ENCODE results near the gene APOL3.
"Not testable (repeated sequence)": the region's sequence is repeated elsewhere in the genome, so short reads cannot be mapped to it uniquely, and the experiment has no call there.

Gene APOL3

GRCh38 chr22:36192542-36192941 lies 32.0 kb upstream of the APOL3 start:
- DNase-seq: no peak

DNA sequence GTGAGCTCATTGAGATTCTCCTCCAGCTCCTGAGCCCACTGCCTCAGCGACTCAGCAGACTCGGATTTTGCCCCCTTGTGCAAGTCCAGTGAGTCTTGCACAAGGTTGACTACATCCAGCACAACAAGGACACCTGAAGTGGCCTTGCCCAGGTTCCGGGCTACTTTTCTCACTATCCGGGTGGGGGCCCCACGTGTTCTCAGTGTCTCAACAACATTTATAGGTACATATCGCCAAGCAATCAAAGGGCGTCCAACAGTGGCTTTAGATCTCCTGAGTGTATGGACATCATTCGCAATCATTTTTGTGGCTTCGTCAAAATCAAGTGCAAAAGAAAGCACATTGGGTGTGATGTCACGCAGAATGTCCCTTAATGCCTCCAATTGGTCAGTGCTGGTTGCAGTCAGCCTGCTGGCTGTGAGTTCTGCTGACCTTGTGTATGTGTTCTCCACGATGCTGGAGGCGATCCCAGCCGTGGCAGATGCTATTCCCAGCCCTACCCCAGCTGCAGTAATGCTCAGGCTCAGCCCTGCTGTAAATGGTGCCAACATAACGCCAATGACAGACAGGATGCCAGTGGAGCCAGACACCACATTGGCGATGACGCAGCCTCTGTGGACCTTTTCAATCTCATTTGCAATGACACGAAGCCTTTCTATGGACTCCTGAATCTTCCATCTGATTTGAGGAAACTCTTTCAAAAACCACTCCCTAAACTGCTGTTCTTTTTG lies 30.7 kb upstream of the APOL3 start:
- DNase-seq: no peak

DNA sequence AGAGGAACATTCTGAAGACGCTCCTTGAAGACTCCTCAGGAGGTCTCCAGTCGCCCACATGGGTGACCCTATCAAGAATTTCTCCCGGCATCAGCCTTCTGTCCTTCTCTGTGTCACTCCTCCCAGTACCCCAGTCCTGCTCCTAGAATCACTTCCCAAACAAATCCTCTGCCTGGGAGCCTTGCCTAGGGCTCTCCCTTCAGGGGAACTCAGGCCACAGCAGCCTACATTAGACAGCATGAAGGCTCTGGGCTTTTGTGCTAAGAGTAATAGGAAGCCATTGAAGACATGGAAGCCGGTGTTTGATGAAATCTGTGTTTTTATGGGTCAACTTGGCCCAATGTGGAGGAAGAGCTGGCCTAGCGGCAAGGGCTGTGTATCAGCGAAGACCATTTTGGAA lies 27.3 kb upstream of the APOL3 start:
- DNase-seq: not testable (repeated sequence)

- DNase-seq: no peak
Observed at GRCh38 chr22:36185828-36186624, 25.5 kb upstream of the APOL3 start.

DNA sequence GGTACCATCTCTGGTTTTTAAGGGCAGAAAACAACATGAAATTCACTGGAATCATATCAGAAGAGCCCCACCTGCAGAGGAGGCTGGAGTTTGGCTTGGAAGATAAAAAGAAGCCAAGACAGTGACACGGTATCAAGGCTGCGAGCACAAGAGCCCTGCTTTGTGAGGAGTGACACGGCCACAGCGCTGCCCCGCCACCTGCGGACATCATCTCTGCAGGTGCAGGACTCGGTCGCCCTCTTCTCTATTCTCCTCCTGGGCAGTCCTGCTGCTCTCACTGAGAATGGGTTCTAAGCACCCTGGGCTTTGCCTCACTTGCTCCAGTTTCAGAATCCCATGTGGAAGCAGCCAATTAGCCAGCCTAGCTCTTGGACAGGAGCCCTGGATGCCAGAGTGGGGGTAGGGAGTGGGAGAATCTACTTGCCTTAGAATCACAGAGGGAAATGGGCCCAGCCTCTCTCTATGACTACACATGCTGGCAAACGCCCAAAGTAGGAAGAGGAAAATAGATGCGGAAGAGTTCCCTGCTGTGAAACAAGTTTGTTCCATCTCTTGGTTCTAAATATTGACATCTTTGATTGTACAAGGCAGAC lies 24.0 kb upstream of the APOL3 start:
- DNase-seq: no peak

GRCh38 chr22:36183446-36183845 lies 22.9 kb upstream of the APOL3 start:
- no peak for DNase-seq

GRCh38 chr22:36182857-36183256 lies 22.3 kb upstream of the APOL3 start:
- no peak for DNase-seq

DNA sequence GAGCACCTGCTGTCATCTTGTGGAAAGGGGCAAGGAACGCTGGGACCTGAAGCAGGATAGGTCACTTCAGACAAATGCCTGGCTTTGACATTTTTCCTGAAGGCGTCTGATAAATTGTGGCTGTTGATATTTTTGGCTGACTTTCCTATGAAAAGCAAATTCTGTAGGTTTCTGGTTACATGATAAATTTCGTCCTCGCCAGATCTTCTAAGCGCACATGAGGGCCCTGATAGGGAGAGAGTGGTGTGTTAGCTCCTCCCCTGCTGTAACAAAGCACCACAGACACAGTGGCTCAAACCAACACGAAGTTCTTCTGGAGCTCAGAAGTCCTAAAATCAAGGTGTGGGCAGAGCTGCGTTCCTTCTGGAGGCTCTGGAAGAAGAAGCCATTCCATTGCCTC lies 21.5 kb upstream of the APOL3 start:
- DNase-seq: no peak

DNA sequence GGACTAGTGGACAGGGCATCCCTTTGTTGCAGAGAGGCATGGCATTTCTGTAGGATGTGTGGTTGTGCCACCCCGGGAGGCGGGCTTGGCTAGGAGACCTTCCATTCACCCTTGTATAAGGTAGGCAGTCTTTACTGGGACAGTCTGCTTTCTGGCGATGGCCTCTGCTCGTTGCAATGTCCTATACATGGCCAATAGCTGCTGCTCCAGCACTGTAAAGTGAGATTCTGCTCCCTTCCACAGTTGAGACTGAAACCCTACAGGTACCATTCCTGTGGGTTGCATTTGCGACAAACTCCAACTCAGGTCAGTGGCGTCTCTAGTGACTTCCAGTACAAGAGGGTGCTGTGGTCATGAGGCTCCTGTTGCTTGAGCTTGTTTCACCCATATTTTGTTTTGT lies 20.4 kb upstream of the APOL3 start:
- DNase-seq: no peak

GRCh38 chr22:36180038-36180880 lies 19.7 kb upstream of the APOL3 start:
- DNase-seq: peak; percentile 88

DNA sequence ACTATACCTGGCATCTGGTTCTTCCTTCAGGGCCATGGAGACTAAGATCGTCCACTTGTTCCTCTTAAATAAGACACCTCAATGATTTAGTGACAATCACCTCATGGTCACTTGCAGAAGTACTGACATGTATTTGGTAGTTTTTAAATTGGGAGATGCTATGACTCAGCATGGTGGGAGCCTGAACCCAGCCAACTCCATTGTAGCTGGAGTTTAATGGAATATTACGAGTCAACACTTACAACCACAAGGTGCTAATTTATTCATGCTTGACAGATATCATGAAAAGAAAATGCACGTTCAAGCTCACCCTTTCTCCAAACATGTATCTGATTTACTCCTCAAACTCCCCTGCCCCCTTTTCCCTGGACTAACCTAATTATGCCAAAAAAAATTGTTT lies 16.6 kb upstream of the APOL3 start:
- no peak for DNase-seq

GRCh38 chr22:36175892-36176291 lies 15.3 kb upstream of the APOL3 start:
- DNase-seq: no peak

DNA sequence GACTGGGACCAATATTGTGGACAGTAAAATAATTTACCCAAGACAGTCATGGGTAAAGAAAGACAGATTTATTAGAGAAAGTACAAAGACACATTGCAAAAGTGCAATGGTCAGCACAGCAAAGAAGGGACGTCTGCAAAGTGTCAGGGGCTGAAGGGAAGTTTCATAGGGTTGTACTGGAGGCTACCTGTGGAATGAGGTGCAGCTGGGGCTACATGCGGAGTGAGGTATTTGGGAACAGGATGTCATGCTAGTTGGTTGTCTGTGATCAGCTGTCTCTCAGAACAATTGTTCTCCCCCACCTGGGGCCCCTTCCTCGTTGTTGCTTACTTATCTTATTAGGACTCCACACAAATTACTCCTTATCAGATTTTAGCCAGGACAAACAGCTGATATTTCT lies 11.4 kb upstream of the APOL3 start:
- DNase-seq: no peak

DNA sequence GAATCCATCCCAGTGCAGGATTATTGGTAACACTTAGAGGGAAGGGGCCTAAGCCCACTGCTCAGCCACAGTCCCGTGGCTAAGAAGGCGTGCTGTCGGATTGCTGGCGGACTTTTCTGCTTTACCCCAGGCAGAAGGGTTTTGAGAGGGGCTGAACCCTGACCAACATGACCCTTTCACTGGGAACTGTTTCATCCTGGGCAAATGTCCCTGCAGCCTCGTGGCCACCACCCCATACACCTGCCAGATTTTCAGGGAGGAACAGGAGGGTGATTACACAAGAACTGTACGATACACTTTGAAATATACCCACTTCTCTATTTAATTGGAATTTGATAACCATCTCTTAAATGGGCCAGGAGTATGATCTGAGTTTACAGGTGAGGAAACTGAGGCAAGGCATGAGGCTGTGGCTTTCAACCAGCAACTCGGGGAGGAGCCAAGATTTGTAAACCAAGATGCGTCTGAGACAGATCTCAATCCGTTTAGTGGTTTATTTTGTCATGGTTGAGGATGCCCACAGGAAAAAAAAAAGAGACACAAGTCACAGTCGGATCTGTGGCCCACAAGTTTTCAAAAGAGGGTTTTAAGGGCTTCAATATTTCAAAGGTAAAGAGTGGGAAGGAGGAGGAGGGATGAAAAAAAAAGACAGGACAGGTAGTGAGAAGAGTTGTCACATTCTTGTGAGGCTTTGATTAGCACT lies 6.1 kb upstream of the APOL3 start:
- DNase-seq: no peak

DNA sequence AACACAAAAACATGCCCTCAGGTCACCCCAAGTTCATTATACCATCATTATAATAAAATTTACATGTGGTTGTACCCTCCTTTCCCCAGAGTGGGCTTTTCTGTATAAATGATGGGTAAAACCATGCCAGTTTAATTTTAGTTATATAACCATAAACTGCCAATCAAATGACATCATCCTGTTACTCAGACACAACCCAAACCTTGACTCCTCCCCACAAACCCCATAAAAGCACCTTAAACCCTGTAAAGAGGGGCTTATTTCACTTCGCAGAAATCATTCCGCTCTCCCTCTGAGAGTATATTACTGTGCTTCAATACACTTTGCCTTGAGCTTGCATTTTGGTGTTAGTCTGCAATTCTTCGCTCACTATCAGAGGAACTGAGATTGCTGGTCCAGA lies 5.5 kb upstream of the APOL3 start:
- DNase-seq: no peak

- no peak for DNase-seq
Observed at GRCh38 chr22:36165141-36165540, 4.6 kb upstream of the APOL3 start.

- DNase-seq: peak; percentile 95
Observed at GRCh38 chr22:36164621-36165020, 4.1 kb upstream of the APOL3 start.

DNA sequence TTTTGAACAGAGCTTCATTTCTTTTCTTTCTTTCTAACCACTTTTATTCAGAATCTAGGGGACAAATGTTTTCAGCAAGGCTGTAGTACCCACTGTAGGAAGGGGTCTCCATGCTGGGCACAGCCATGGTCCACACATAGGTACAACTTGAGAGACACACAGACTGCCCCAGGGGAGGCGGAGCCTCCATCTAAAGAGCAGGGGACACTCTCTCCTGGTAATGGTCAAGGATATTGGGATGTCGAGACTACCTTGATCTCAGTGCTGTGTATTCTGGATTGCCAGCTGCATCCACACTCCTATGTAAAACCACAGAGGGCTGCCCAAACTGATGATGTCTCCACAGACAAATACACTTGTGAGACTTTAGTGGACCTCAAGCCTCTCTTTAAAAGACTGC lies 2.9 kb upstream of the APOL3 start:
- DNase-seq: no peak

- peak; percentile 63 for DNase-seq
Observed at GRCh38 chr22:36162127-36163034, 1.8 kb upstream of the APOL3 start.

DNA sequence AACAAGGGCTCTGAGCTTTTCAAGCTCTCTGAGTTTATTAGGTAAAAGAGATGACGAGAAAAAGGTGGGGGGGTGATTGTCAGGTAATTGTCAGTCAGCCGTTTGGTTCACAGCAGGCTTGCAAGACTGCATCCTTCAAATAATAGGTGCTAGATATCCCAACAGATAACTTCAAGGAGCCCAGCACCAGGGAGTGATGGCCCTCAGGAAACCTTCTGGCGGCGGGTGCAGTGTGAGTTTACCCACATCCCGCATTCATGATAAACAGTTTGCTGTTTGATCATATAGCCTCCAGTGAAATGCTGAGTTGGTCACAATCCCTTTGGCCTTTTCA lies 1.2 kb upstream of the APOL3 start:
- not testable (repeated sequence) for DNase-seq

All from suppressor macrophage treated with lipopolysaccharide for 4 hours (primary cell).